Fibroblast of lung (primary cell): ENCODE results near the gene DXO. TPM values are rescaled to one million over a fixed set of nuclear protein-coding genes. Genes with fewer than 3 reads are reported as not detected.

ENCODE experiments used
- DNase-seq, 2 donors: peaks; one replicate each; pipeline versions ENCODE4 v3.0.0 to v3.0.0-alpha.2; 2010; ENCODE audit warnings: low read depth in 2 of 2
- H2AFZ ChIP-seq: 2 replicates; pipeline ENCODE4 v1.5.1; 2012; ENCODE audit warnings: low read length, control low read depth, inconsistent platforms
- H3K27ac ChIP-seq: 2 replicates; pipeline ENCODE4 v1.5.1; 2011; ENCODE audit warnings: low read length, control low read depth; ENCODE audit not compliant: insufficient read depth
- H3K27me3 ChIP-seq: 2 replicates; pipeline ENCODE4 v1.5.1; 2011; ENCODE audit warnings: mild to moderate bottlenecking, low read length; ENCODE audit not compliant: control insufficient read depth, insufficient read depth
- H3K36me3 ChIP-seq: 2 replicates; pipeline ENCODE4 v1.5.1; 2011; ENCODE audit warnings: low read length; ENCODE audit not compliant: control insufficient read depth, insufficient read depth
- H3K4me1 ChIP-seq: 2 replicates; pipeline ENCODE4 v1.5.1; 2011; ENCODE audit warnings: low read length; ENCODE audit not compliant: control insufficient read depth, insufficient read depth; ENCODE audit errors: extremely low read depth
- H3K4me2 ChIP-seq: 2 replicates; pipeline ENCODE4 v1.5.1; 2011; ENCODE audit warnings: low read length, control low read depth; ENCODE audit not compliant: insufficient read depth; ENCODE audit errors: extremely low read depth
- H3K4me3 ChIP-seq, 4 experiments: fragments of 200-600 bp in 1 of 4; sonication (generic) in 1 of 4; replicated peaks in 1 of 4; 2 replicates each; pipeline ENCODE4 v1.5.1; 2011 to 2016; ENCODE audit warnings: low read length in 4 of 4, low read depth in 3 of 4, mild to moderate bottlenecking in 3 of 4, control low read depth in 2 of 4, inconsistent platforms in 1 of 4, mixed read lengths in 1 of 4; ENCODE audit not compliant: insufficient read depth in 1 of 4; ENCODE audit errors: control extremely low read depth in 1 of 4
- H3K79me2 ChIP-seq: 2 replicates; pipeline ENCODE4 v1.5.1; 2012; ENCODE audit warnings: mild to moderate bottlenecking, low read length, inconsistent platforms; ENCODE audit not compliant: control insufficient read depth, insufficient read depth
- H3K9ac ChIP-seq: 2 replicates; pipeline ENCODE4 v1.5.1; 2011; ENCODE audit warnings: mild to moderate bottlenecking, low read length, control low read depth; ENCODE audit not compliant: insufficient read depth
- H3K9me3 ChIP-seq: 2 replicates; pipeline ENCODE4 v1.5.1; 2012; ENCODE audit warnings: low read depth, low read length; ENCODE audit not compliant: control insufficient read depth, insufficient read depth
- H4K20me1 ChIP-seq: 2 replicates; pipeline ENCODE4 v1.5.1; 2011; ENCODE audit warnings: low read length; ENCODE audit not compliant: control insufficient read depth, insufficient read depth; ENCODE audit errors: extremely low read depth
- EZH2 ChIP-seq: IDR thresholded peaks from 2 replicates; pipeline ENCODE4 v1.5.1; 2012; ENCODE audit warnings: low read length, control low read depth, mild to moderate bottlenecking; ENCODE audit errors: missing control alignments
- polyA plus RNA-seq, 2 donors: library from polyadenylated mRNA; depleted of rRNA in 1 of 2; stranded (reverse) in 1 of 2; unstranded in 1 of 2; fragments of >200 nt; gene quantifications; 2 replicates each; pipeline ENCODE4 v1.2.1, GENCODE V29; 2011 to 2012; ENCODE audit warnings: missing spikeins in 1 of 2
- total RNA-seq: library from RNA; depleted of rRNA; stranded (reverse); fragments of >200 nt; gene quantifications from 2 replicates; pipeline ENCODE4 v1.2.1, GENCODE V29; 2014
- TF ChIP-seq, protein P1 (sequence below), 2 donors: IDR thresholded peaks in 1 of 2; conservative IDR thresholded peaks in 1 of 2; 1 replicate in 1 of 2; 2 replicates in 1 of 2; pipeline ENCODE4 v1.5.1; 2011 to 2012; ENCODE audit warnings: low read length in 2 of 2, control low read depth in 1 of 2, inconsistent platforms in 1 of 2, low read depth in 1 of 2, mild to moderate bottlenecking in 1 of 2

Gene DXO
- total and polyA plus RNA-seq, 2 donors (not counting 1 experiment from before 2014, with no cell fraction given) = 9.1 to 14.0 TPM

DNA sequence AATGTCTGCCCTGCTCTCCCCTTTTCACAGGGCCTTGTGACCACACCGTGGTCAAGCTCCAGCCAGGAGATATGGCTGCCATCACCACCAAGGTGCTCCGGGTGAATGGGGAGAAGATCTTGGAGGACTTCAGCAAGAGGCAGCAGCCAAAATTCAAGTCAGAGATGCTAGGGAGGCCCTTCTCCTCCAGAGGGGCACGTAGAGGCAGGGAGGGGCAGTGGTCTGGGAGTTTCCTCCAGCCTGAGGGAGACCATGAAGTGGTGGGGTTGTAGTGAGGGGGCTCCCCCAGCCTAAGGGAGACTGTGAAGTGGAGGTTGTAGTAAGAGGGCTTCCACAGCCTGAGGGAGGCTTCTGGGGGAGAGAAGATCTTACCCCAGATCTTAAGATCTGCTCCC lies 4.0 kb downstream of the DXO start:
- Histone ChIP-seq H3K36me3 (peaks cover 37% of the 10 kb centered on the region), H3K27me3 (no peaks in the 10 kb centered on the region), H3K79me2 (peaks cover 23% of the 10 kb centered on the region), H4K20me1 (no peaks in the 10 kb centered on the region), H3K27ac (no peak overlapping the region), H3K4me2 (no peak overlapping the region), H2AFZ (no peak overlapping the region), H3K4me3 (no peak overlapping the region), H3K9ac (no peak overlapping the region), H3K9me3 (no peaks in the 10 kb centered on the region), H3K4me1 (peaks cover 12% of the 10 kb centered on the region)
- TF ChIP-seq, protein P1, sequence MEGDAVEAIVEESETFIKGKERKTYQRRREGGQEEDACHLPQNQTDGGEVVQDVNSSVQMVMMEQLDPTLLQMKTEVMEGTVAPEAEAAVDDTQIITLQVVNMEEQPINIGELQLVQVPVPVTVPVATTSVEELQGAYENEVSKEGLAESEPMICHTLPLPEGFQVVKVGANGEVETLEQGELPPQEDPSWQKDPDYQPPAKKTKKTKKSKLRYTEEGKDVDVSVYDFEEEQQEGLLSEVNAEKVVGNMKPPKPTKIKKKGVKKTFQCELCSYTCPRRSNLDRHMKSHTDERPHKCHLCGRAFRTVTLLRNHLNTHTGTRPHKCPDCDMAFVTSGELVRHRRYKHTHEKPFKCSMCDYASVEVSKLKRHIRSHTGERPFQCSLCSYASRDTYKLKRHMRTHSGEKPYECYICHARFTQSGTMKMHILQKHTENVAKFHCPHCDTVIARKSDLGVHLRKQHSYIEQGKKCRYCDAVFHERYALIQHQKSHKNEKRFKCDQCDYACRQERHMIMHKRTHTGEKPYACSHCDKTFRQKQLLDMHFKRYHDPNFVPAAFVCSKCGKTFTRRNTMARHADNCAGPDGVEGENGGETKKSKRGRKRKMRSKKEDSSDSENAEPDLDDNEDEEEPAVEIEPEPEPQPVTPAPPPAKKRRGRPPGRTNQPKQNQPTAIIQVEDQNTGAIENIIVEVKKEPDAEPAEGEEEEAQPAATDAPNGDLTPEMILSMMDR (conservative IDR thresholded peaks at IDR 0.05 in 1 of 2, IDR thresholded peaks at IDR 0.05 in 1 of 2; ENCODE audit: low read depth in 1 of 2, low read length in 2 of 2) = no peak
- TF ChIP-seq EZH2 = no peak
- DNase-seq = no peak

DNA sequence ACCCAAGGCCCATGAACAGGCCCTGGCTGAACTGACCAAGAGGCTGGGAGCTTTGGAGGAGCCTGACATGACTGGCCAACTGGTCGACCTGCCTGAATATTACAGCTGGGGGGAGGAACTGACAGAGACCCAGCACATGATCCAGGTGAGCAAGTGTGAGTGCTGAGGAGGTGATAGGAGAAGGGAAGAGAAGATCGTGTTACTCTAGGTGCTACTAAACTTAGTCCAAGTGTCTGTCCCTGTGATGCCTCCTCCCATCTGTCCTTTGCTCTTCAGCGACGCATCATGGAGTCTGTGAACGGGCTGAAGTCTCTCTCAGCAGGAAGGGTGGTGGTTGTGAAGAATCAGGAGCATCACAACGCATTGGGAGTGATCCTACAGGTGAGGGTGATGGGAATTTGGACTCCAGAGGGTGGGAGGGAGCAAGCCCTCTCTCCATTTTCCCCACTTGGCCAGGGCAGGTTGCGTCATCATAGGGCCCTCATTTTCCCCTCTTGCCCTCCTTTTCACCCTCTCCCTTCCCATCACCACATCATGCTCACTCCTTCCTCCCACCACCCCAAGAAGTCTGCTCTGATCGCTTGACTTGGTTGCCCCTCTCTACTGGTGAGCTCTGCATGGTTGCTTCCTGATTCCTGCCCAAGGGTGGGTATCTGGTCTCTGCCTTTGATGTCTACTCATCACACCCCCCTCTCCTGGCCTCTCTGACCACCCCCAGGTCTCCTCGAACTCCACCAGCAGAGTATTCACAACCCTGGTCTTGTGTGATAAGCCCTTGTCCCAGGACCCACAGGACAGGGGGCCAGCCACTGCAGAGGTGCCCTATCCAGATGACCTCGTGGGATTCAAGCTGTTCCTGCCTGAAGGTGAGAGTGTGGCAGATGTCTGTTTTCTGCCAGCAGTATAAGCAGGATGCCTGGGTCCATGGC lies 4.7 kb downstream of the DXO start:
- Histone ChIP-seq H4K20me1 (no peaks in the 10 kb centered on the region), H2AFZ (no peak overlapping the region), H3K9ac (no peak overlapping the region), H3K27ac (no peak overlapping the region), H3K27me3 (no peaks in the 10 kb centered on the region), H3K79me2 (peaks cover 18% of the 10 kb centered on the region), H3K4me2 (no peak overlapping the region), H3K9me3 (no peaks in the 10 kb centered on the region), H3K4me1 (peaks cover 8% of the 10 kb centered on the region), H3K36me3 (peaks cover 39% of the 10 kb centered on the region), H3K4me3 (no peak overlapping the region)
- TF ChIP-seq, protein P1 (conservative IDR thresholded peaks at IDR 0.05 in 1 of 2, IDR thresholded peaks at IDR 0.05 in 1 of 2; ENCODE audit: low read depth in 1 of 2, low read length in 2 of 2) = no peak
- no peak for TF ChIP-seq EZH2
- no peak for DNase-seq

DNA sequence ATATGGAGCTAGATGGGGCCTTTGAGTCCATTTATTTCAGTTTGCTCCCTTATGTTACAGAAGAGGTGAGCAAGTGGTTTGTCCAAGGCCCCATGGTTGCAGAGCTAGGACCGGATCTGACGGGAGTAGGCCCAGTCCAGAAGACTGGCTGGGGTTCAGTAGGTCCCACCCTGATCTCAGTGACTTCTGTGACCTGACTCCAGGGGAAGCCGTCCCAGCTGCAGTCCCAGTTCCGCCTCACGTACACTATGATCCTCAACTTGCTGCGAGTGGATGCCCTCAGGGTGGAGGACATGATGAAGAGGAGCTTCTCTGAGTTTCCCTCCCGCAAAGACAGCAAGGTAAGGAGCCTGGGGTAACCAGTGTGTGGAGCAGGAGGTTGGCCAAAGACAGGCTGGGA lies 5.4 kb downstream of the DXO start:
- peaks cover 8% of the 10 kb centered on the region for H3K4me1 ChIP-seq

More for the DNA sequence above, 5.4 kb downstream of the DXO start:
- no peaks in the 10 kb centered on the region for H4K20me1 ChIP-seq
- no peak overlapping the region for H2AFZ ChIP-seq
- no peaks in the 10 kb centered on the region for H3K27me3 ChIP-seq
- H3K36me3 ChIP-seq = peaks cover 39% of the 10 kb centered on the region
- H3K79me2 ChIP-seq = peaks cover 17% of the 10 kb centered on the region
- H3K27ac ChIP-seq = no peak overlapping the region
- H3K9ac ChIP-seq = no peak overlapping the region
- TF ChIP-seq EZH2 = no peak
- TF ChIP-seq, protein P1 (conservative IDR thresholded peaks at IDR 0.05 in 1 of 2, IDR thresholded peaks at IDR 0.05 in 1 of 2; ENCODE audit: low read depth in 1 of 2, low read length in 2 of 2) = no peak
- H3K9me3 ChIP-seq = no peaks in the 10 kb centered on the region
- no peak overlapping the region for H3K4me3 ChIP-seq
- H3K4me2 ChIP-seq = no peak overlapping the region
- no peak for DNase-seq
